A549 treated with dexamethasone at 1 μM for 4 hours (cell line): Measurements from ENCODE around the gene TAF11L7. TPM values are rescaled to one million over a fixed set of nuclear protein-coding genes. Genes with fewer than 3 reads are reported as not detected.

ENCODE experiments used
- total RNA-seq: library from RNA; stranded (reverse); fragments of 200-300 nt; extraction: Qiagen RNA extraction; gene quantifications from 5 replicates; pipeline ENCODE4 v1.2.3, GENCODE V29; 2022

Gene TAF11L7
- total RNA-seq = not detected in 5 replicates

GRCh38 chr5:17585658-17586057, at the start of gene TAF11L7:
TAF11L7 (minus strand) TSS chr5:17585758.

GRCh38 chr5:17634160-17634559, 48.6 kb upstream of the TAF11L7 start, which contains the start of gene TAF11L14:
TAF11L14 (plus strand) TSS chr5:17634460.

GRCh38 chr5:17631788-17632187, 46.2 kb upstream of the TAF11L7 start, which contains the start of gene TAF11L13:
TAF11L13 (plus strand) TSS chr5:17632088.

GRCh38 chr5:17610092-17610491, 24.5 kb upstream of the TAF11L7 start, which contains the start of gene TAF11L12:
TAF11L12 (plus strand) TSS chr5:17610392.

GRCh38 chr5:17603880-17604279, 18.3 kb upstream of the TAF11L7 start, which contains the start of gene TAF11L11:
TAF11L11 (plus strand) TSS chr5:17604183.

GRCh38 chr5:17597728-17598127, 12.2 kb upstream of the TAF11L7 start, which contains the start of gene TAF11L10:
TAF11L10 (minus strand) TSS chr5:17597828.

GRCh38 chr5:17594255-17594654, 8.7 kb upstream of the TAF11L7 start, which contains the start of gene TAF11L9:
TAF11L9 (minus strand) TSS chr5:17594394.

GRCh38 chr5:17590860-17591259, 5.3 kb upstream of the TAF11L7 start, which contains the start of gene TAF11L8:
TAF11L8 (minus strand) TSS chr5:17590960.

Other genes with a start within 250 kb of the TAF11L7 start
- not detected in 5 replicates for gene TAF11L2, start 87.5 kb downstream of the TAF11L7 start, total RNA-seq
- not detected in 5 replicates for gene TAF11L3, start 67.4 kb downstream of the TAF11L7 start, total RNA-seq
- not detected in 5 replicates for gene TAF11L4, start 64.0 kb downstream of the TAF11L7 start, total RNA-seq
- gene TAF11L5, start 60.5 kb downstream of the TAF11L7 start, total RNA-seq = not detected in 5 replicates
- not detected in 5 replicates for gene TAF11L6, start 57.1 kb downstream of the TAF11L7 start, total RNA-seq
- not detected in 5 replicates for gene TAF11L8, start 5.2 kb upstream of the TAF11L7 start, total RNA-seq
- gene TAF11L9, start 8.6 kb upstream of the TAF11L7 start, total RNA-seq = not detected in 5 replicates
- not detected in 5 replicates for gene TAF11L10, start 12.1 kb upstream of the TAF11L7 start, total RNA-seq
- gene TAF11L11, start 18.4 kb upstream of the TAF11L7 start, total RNA-seq = 0.07 to 0.25 TPM (median 0.15 TPM) in 4 of 5 replicates, not detected in the other
- 0.13 TPM in 1 of 5 replicates, not detected in the others for gene TAF11L12, start 24.6 kb upstream of the TAF11L7 start, total RNA-seq
- not detected in 5 replicates for gene TAF11L13, start 46.3 kb upstream of the TAF11L7 start, total RNA-seq
- 0.17 TPM in 1 of 5 replicates, not detected in the others for gene TAF11L14, start 48.7 kb upstream of the TAF11L7 start, total RNA-seq